ENCODE results near the gene ANP32B.
"Not testable (repeated sequence)": the region's sequence is repeated elsewhere in the genome, so short reads cannot be mapped to it uniquely, and the experiment has no call there.

ANP32B gene

GRCh38 chr9:97994703-97995102 is 11.6 kb downstream of the ANP32B start:
- DNase-seq, result no peak

DNA sequence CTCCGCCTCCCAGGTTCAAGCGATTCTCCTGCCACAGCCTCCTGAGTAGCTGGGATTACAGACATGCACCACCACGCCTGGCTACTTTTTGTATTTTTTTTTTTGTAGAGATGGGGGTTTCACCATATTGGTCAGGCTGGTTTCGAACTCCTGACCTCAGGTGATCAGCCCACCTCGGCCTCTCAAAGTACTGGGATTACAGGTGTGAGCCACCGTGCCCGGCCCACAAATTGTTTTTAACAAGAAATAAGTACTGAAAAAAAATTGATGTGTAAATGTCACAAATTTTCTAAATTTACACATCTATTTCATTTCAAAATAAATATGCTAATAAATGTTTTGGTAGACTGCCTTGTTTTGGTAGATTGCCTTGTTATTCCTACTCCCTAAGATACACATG is 13.5 kb downstream of the ANP32B start:
- not testable (repeated sequence) for DNase-seq

DNA sequence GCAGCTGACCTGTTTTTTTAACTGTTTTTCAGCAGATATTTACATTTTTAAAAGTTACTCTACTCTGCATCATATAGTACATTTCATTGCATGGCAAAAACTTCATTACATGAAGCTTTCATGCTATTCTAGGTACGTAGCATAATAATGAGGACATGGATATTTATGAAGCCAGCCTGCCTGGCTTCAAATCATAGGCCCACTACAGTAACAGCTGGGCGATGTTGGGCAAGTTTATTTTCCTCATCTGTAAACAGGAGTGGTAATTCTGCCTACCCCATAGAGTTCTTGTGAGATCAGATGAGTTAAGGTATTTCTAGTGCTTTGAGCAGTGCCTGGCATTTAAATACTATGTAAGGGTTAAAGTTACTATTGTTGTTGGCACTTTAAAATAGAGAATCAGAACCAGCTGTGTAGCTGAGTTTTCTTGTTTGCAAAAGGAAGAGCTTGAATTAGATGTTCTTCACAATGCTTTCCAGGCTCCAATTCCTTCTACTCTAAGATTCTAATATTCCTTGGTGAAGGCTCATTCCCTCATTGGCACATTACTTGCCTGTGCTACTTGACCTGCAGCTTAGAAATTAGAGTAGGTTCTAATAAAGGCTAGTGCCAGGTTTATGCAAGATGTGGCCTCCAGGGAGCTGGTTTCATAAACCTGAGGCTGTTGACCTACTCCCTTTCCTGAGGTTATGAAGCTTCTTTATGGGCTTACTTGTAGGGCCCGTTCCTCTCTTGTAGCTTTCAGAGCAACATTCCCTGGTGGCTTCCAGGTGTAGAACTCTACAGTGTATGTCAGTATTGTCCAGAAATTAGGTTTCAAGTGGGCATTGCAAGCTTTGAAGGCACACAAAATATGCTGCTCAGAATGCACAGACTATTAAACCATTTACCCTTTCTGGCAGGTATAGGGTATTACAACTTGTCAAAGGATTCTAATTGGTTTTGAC is 14.5 kb downstream of the ANP32B start:
- DNase-seq, result no peak

DNA sequence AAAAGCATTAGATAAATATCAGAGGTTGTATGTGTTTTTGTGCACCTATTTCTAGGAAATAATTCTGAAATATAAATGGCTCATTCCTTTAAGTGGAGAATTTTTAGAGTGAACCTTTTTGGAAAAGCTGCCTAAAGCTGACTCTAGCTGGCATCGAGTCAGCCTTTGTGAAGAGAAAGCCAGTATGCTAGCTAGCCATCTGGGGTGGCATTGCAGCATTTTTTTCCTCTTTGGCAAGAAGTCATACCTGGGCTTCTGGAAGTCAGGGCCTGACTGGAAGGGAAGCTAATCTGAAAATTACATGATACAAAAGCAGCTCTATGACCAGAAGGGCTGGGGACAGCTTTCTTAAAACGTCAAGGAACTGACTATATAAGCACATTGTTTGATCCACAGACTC is 19.7 kb downstream of the ANP32B start:
- DNase-seq, result peak; percentile 57

DNA sequence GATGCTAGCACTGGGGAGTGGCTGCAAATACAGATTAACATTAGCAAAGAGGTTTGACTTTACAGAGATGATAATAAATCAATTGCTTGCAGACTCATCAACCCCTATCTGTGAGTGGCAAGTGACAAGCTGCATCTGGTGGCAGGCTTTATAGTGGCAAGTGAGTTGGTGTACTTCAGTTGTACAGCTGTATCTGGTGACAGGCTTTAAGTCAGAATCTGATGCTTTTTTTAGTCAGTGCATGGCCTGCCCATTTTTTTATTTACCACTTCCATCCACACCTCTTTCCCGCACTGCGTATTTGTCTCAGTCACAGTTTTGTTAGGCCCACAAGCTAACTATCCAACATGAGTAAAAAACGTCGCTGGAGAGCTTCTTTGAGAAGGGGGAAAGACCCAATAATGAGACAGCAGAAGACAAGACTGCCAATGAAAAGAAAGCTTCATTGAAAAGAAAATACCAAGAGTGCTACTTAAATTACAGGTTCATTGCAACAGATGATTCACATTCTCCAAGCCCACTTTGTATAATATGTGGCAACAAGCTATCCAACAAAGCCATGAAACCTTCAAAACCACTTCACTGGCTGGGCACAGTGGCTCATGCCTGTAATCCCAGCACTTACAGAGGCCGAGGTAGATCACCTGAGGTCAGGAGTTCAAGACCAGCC is 23.1 kb downstream of the ANP32B start:
- no peak for DNase-seq

- DNase-seq, result no peak
These were observed 24.2 kb downstream of the ANP32B start for GRCh38 chr9:98007251-98007928.

GRCh38 chr9:98008764-98009163 is 25.6 kb downstream of the ANP32B start:
- DNase-seq, result no peak

DNA sequence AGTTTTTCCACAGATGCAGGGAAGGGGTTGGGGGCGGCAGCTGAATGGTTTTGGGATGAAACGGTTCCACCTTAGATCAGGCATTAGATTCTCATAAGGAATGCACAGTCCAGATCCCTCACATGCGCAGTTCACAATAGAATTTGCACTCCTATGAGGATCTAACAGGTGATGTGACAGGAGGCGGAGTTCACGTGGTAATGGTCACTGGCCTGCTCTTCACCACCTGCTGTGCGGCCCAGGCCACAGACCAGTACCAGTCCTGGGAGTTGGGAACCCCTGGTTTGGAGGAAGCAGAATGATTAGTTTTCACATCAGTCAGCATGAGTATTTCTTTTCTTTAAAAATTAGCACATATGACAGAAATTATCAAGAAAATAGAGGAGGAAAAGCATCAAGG is 26.3 kb downstream of the ANP32B start:
- DNase-seq, result no peak

GRCh38 chr9:98009936-98010335 is 26.8 kb downstream of the ANP32B start:
- DNase-seq, result no peak

DNA sequence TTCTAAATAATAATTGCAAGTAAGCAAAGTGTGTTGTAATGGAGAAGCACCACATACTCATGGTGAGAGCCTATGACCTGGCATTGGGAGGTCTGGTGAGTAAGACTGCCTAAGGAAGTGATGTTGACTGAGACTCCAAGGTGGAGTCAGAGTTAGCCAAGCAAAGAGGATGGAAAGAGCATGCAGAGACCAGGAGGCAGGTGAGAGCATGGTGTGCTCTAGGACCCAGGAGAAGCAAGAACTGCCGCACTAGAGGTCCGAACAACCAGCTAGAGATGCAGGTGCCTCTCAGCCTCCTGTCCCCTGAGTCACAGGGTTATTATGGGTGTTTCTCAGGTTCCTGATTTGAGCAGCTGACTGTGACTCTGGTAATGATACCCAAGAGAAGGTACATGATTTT is 27.3 kb downstream of the ANP32B start:
- DNase-seq, result no peak

- DNase-seq, result no peak
These were observed 28.0 kb downstream of the ANP32B start for GRCh38 chr9:98011122-98011521.

DNA sequence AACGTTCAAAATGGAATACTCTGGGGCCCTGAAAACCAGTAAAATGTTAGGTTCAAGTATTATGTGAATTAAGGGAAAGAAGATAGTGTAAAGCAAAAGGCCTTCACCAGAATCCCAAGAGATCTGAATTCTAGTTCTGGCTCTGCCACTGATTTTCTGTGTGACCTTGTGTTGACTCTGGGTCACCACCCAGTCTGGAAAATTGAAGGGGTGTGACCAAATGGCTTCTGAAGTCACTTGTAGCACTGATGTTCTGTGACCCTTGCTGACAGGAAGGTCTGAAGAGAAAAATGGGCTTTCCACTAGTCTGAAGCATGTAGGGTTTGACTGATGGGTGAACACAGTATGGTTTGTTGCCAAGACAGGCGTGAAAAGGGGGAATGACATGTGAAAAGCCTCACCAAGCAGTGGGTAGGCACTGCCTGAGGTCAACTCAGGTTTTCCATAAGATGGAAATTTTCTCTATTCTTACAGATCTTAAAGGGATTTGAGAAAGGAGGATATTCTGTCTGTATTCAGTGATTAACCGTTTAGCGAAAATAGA is 33.1 kb downstream of the ANP32B start:
- no peak for DNase-seq

- no peak for DNase-seq
These were observed 34.2 kb downstream of the ANP32B start for GRCh38 chr9:98017306-98017705.

- no peak for DNase-seq
These were observed 35.2 kb downstream of the ANP32B start for GRCh38 chr9:98018347-98018746.

- DNase-seq, result no peak
These were observed 36.0 kb downstream of the ANP32B start for GRCh38 chr9:98019098-98019497.

DNA sequence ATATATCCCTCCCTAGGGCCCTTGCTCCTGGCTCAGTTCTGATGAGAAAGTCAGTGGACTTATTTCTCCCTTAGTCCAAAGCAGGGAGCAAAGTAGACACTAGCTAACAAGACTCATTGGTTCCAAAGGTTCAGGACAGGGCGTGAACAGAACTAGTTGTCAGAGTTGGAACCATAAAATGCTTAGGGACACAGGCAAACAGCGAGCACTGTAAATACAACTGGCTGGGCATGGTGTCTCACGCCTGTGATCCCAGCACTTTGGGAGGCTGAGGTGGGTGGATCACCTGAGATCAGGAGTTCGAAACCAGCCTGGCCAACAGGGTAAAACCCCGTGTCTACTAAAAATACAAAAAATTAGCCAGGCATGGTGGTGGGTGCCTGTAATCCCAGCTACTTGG is 36.7 kb downstream of the ANP32B start:
- DNase-seq, result not testable (repeated sequence)

DNA sequence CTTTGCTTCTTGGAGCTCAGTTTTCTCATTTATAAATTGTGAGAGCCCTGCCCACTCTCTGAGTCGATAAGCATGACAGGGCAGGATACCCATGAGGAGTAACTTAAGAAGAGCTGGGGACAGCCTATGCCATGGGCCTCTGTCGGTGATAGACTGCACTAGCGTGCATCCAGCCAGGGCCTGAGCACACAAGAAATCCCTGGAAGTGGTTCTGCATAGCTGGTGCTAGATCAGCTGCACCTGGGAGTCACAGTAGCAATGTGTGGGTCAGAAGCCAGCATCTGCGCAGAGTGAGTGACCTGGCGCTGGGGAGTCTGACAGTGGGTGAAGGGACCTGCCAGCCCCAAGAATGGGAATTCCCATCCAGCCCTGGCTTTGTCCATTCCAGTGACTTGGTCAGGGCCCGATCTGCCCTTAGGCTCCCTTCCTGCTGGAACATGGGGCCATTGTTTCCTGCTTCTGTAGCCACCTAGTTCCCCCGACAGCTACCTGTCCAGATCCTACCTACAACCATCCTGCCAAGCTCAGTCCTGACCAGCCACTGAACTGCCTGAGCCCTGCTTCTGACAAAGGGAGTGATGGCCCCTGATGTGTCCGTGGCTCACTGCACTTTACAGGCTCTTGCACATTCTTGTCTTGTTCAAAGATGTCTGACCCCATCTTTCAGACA is 37.5 kb downstream of the ANP32B start:
- DNase-seq, result no peak

GRCh38 chr9:98021306-98022040 is 38.3 kb downstream of the ANP32B start:
- DNase-seq, result no peak

DNA sequence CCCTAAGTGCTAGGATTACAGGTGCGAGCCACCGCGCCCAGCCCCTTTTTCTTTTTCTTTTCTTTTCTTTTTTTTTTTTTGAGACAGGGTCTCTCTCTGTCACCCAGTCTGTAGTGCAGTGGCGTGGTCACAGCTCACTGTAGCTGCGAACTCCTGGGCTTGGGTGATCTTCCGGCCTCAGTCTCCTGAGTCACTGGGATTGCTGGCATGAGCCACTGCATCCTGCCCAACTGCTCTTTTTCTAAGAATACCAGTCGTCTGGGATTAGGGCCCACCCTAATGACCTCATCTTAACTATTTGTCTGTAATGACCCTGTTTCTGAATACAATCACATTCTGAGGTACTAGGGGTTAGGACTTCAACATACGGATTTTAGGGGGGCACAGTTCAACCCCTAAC is 39.3 kb downstream of the ANP32B start:
- no peak for DNase-seq

- no peak for DNase-seq
These were observed 41.6 kb downstream of the ANP32B start for GRCh38 chr9:98024702-98025101.

- no peak for DNase-seq
These were observed 48.0 kb downstream of the ANP32B start for GRCh38 chr9:98031169-98031568.

GRCh38 chr9:98031935-98032334 is 48.8 kb downstream of the ANP32B start:
- DNase-seq, result no peak

Data from NCI-H446 treated with DMSO at 0.1 percent for 48 hours (cell line).